ENCODE results near the gene ELSPBP1.
"Not testable (repeated sequence)": the region's sequence is repeated elsewhere in the genome, so short reads cannot be mapped to it uniquely, and the experiment has no call there.

ELSPBP1 gene

DNA sequence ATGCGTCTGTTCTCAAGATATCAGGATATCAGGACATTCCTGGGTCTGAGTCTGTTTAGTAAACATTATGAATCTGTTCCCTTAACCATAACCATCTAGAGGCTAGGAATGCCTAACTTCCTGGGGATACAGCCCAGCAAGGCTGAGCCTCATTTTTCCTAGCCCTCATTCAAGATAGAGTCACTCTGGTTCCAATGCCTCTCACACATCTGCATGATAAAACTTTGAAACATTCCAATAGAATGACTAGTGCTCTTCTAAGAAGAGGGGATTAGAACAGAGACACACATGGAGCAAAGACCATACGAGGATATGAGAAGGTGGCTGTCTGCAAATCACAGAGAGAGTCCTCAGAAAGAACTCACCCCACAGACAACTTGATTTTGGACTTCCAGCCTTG lies 70.1 kb downstream of the ELSPBP1 start:
- TF ChIP-seq SNAI2 (CRISPR knock-in tag; IDR thresholded peaks at IDR 0.05), result no peak
- TF ChIP-seq, protein P1, sequence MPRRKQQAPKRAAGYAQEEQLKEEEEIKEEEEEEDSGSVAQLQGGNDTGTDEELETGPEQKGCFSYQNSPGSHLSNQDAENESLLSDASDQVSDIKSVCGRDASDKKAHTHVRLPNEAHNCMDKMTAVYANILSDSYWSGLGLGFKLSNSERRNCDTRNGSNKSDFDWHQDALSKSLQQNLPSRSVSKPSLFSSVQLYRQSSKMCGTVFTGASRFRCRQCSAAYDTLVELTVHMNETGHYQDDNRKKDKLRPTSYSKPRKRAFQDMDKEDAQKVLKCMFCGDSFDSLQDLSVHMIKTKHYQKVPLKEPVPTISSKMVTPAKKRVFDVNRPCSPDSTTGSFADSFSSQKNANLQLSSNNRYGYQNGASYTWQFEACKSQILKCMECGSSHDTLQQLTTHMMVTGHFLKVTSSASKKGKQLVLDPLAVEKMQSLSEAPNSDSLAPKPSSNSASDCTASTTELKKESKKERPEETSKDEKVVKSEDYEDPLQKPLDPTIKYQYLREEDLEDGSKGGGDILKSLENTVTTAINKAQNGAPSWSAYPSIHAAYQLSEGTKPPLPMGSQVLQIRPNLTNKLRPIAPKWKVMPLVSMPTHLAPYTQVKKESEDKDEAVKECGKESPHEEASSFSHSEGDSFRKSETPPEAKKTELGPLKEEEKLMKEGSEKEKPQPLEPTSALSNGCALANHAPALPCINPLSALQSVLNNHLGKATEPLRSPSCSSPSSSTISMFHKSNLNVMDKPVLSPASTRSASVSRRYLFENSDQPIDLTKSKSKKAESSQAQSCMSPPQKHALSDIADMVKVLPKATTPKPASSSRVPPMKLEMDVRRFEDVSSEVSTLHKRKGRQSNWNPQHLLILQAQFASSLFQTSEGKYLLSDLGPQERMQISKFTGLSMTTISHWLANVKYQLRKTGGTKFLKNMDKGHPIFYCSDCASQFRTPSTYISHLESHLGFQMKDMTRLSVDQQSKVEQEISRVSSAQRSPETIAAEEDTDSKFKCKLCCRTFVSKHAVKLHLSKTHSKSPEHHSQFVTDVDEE (CRISPR knock-in tag; IDR thresholded peaks at IDR 0.05), result no peak
- TF ChIP-seq BACH2 (CRISPR knock-in tag; IDR thresholded peaks at IDR 0.05; ENCODE audit: borderline replicate concordance), result no peak
- TF ChIP-seq CSRNP3 (CRISPR knock-in tag; IDR thresholded peaks at IDR 0.05), result no peak
- no peak for TF ChIP-seq TCF4 (CRISPR knock-in tag; IDR thresholded peaks at IDR 0.05; ENCODE audit: borderline replicate concordance)
- TF ChIP-seq ZC3H10 (CRISPR knock-in tag; IDR thresholded peaks at IDR 0.05), result no peak
- TF ChIP-seq POU6F1 (CRISPR knock-in tag; IDR thresholded peaks at IDR 0.05; ENCODE audit: borderline replicate concordance, low read depth), result no peak
- no peak for ATAC-seq

GRCh38 chr19:48069435-48069834 lies 75.0 kb downstream of the ELSPBP1 start:
- ATAC-seq, result no peak
- TF ChIP-seq TOX (CRISPR knock-in tag; IDR thresholded peaks at IDR 0.05; ENCODE audit: borderline replicate concordance) (no peak), ZFP30 (CRISPR knock-in tag; IDR thresholded peaks at IDR 0.05) (no peak), ZFP3 (CRISPR knock-in tag; IDR thresholded peaks at IDR 0.05) (no peak), ISL1 (CRISPR knock-in tag; IDR thresholded peaks at IDR 0.05) (no peak), PPARA (CRISPR knock-in tag; IDR thresholded peaks at IDR 0.05; ENCODE audit: borderline replicate concordance) (no peak), TCF4 (CRISPR knock-in tag; IDR thresholded peaks at IDR 0.05; ENCODE audit: borderline replicate concordance) (no peak)
- TF ChIP-seq, protein P1 (CRISPR knock-in tag; IDR thresholded peaks at IDR 0.05), result no peak

GRCh38 chr19:48070177-48070769 lies 75.8 kb downstream of the ELSPBP1 start:
- not testable (repeated sequence) for ATAC-seq
